SIG-M5 (cell line): ENCODE measurements around the gene ADARB1.

Experiments used
- DNase-seq: peaks from one replicate; lab custom pipeline; 2025; lab: John Stamatoyannopoulos, UW

ADARB1 gene

GRCh38 chr21:45054927-45055612, 19.3 kb upstream of the ADARB1 start:
- DNase-seq: no peak

- DNase-seq: no peak
Measured at GRCh38 chr21:45055861-45056260, 18.5 kb upstream of the ADARB1 start.

- no peak for DNase-seq
Measured at GRCh38 chr21:45056296-45056904, 18.0 kb upstream of the ADARB1 start.

- DNase-seq: no peak
Measured at GRCh38 chr21:45056917-45057560, 17.3 kb upstream of the ADARB1 start.

GRCh38 chr21:45057886-45058285, 16.5 kb upstream of the ADARB1 start:
- DNase-seq: no peak

GRCh38 chr21:45059121-45059520, 15.3 kb upstream of the ADARB1 start:
- DNase-seq: no peak

GRCh38 chr21:45060089-45060488, 14.3 kb upstream of the ADARB1 start:
- no peak for DNase-seq

GRCh38 chr21:45060675-45061311, 13.6 kb upstream of the ADARB1 start:
- DNase-seq: no peak

- no peak for DNase-seq
Measured at GRCh38 chr21:45064091-45064490, 10.3 kb upstream of the ADARB1 start.

- no peak for DNase-seq
Measured at GRCh38 chr21:45064618-45065399, 9.6 kb upstream of the ADARB1 start.

- DNase-seq: no peak
Measured at GRCh38 chr21:45067462-45068285, 6.7 kb upstream of the ADARB1 start.

- no peak for DNase-seq
Measured at GRCh38 chr21:45069085-45069484, 5.3 kb upstream of the ADARB1 start.

GRCh38 chr21:45069711-45070110, 4.7 kb upstream of the ADARB1 start:
- no peak for DNase-seq

- DNase-seq: no peak
Measured at GRCh38 chr21:45071078-45071873, 3.1 kb upstream of the ADARB1 start.

- DNase-seq: no peak
Measured at GRCh38 chr21:45071874-45072737, 2.3 kb upstream of the ADARB1 start.

- DNase-seq: no peak
Measured at GRCh38 chr21:45072738-45073300, 1.6 kb upstream of the ADARB1 start.

GRCh38 chr21:45073301-45074047, 906 bp upstream of the ADARB1 start:
- no peak for DNase-seq

- DNase-seq: no peak
Measured at GRCh38 chr21:45074818-45075595, 627 bp downstream of the ADARB1 start.
